ENCODE measurements around the gene CALCOCO1. TPM values are rescaled to one million over a fixed set of nuclear protein-coding genes. Genes with fewer than 3 reads are reported as not detected.

The CALCOCO1 gene
- total and polyA plus RNA-seq, 2 of the 8 experiments (the other 6 are each of a cell fraction or from before 2014, with no cell fraction given) = 20.3 to 39.3 TPM

DNA sequence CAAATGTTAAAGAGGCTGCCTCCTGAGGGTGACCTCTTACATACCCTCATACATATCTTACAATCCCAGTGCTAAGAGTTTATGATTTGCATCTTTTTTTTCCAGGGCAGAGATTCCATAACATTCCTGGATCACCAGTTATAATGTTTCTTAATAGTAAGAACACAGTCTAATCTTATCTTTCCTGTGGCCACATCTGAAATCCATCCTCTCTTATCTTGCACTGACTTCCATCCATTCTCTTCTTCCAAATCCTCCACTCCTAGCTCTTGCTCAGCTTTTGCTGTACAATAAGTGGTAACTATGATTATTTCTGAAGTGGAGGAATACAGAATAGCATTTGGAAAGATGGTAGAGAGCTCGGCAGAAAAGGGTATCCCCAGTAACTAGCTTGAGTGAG is 6.3 kb downstream of the CALCOCO1 start (continued):
- TF ChIP-seq, protein P1, sequence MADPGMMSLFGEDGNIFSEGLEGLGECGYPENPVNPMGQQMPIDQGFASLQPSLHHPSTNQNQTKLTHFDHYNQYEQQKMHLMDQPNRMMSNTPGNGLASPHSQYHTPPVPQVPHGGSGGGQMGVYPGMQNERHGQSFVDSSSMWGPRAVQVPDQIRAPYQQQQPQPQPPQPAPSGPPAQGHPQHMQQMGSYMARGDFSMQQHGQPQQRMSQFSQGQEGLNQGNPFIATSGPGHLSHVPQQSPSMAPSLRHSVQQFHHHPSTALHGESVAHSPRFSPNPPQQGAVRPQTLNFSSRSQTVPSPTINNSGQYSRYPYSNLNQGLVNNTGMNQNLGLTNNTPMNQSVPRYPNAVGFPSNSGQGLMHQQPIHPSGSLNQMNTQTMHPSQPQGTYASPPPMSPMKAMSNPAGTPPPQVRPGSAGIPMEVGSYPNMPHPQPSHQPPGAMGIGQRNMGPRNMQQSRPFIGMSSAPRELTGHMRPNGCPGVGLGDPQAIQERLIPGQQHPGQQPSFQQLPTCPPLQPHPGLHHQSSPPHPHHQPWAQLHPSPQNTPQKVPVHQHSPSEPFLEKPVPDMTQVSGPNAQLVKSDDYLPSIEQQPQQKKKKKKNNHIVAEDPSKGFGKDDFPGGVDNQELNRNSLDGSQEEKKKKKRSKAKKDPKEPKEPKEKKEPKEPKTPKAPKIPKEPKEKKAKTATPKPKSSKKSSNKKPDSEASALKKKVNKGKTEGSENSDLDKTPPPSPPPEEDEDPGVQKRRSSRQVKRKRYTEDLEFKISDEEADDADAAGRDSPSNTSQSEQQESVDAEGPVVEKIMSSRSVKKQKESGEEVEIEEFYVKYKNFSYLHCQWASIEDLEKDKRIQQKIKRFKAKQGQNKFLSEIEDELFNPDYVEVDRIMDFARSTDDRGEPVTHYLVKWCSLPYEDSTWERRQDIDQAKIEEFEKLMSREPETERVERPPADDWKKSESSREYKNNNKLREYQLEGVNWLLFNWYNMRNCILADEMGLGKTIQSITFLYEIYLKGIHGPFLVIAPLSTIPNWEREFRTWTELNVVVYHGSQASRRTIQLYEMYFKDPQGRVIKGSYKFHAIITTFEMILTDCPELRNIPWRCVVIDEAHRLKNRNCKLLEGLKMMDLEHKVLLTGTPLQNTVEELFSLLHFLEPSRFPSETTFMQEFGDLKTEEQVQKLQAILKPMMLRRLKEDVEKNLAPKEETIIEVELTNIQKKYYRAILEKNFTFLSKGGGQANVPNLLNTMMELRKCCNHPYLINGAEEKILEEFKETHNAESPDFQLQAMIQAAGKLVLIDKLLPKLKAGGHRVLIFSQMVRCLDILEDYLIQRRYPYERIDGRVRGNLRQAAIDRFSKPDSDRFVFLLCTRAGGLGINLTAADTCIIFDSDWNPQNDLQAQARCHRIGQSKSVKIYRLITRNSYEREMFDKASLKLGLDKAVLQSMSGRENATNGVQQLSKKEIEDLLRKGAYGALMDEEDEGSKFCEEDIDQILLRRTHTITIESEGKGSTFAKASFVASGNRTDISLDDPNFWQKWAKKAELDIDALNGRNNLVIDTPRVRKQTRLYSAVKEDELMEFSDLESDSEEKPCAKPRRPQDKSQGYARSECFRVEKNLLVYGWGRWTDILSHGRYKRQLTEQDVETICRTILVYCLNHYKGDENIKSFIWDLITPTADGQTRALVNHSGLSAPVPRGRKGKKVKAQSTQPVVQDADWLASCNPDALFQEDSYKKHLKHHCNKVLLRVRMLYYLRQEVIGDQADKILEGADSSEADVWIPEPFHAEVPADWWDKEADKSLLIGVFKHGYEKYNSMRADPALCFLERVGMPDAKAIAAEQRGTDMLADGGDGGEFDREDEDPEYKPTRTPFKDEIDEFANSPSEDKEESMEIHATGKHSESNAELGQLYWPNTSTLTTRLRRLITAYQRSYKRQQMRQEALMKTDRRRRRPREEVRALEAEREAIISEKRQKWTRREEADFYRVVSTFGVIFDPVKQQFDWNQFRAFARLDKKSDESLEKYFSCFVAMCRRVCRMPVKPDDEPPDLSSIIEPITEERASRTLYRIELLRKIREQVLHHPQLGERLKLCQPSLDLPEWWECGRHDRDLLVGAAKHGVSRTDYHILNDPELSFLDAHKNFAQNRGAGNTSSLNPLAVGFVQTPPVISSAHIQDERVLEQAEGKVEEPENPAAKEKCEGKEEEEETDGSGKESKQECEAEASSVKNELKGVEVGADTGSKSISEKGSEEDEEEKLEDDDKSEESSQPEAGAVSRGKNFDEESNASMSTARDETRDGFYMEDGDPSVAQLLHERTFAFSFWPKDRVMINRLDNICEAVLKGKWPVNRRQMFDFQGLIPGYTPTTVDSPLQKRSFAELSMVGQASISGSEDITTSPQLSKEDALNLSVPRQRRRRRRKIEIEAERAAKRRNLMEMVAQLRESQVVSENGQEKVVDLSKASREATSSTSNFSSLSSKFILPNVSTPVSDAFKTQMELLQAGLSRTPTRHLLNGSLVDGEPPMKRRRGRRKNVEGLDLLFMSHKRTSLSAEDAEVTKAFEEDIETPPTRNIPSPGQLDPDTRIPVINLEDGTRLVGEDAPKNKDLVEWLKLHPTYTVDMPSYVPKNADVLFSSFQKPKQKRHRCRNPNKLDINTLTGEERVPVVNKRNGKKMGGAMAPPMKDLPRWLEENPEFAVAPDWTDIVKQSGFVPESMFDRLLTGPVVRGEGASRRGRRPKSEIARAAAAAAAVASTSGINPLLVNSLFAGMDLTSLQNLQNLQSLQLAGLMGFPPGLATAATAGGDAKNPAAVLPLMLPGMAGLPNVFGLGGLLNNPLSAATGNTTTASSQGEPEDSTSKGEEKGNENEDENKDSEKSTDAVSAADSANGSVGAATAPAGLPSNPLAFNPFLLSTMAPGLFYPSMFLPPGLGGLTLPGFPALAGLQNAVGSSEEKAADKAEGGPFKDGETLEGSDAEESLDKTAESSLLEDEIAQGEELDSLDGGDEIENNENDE (IDR thresholded peaks at IDR 0.05; ENCODE audit: insufficient replicate concordance, low read length) = no peak
- no peak for TF ChIP-seq POU5F1 (IDR thresholded peaks at IDR 0.05; ENCODE audit: low read depth, low read length)
- TF ChIP-seq SIRT6 (IDR thresholded peaks at IDR 0.05; ENCODE audit: low read length) = no peak
- no peak for TF ChIP-seq TBP (IDR thresholded peaks at IDR 0.05; ENCODE audit: low read depth, low read length)
- TF ChIP-seq GTF2F1 (IDR thresholded peaks at IDR 0.05; ENCODE audit: borderline replicate concordance, low read depth, low read length) = no peak
- no peak for TF ChIP-seq JUND (IDR thresholded peaks at IDR 0.05; ENCODE audit: low read length)
- no peak for TF ChIP-seq ASH2L (IDR thresholded peaks at IDR 0.05; ENCODE audit: low read length)
- no peak for TF ChIP-seq POLR2AphosphoS5 (IDR thresholded peaks at IDR 0.05; ENCODE audit: low read depth, low read length)
